Panc1 (cell line): ENCODE data around the gene FGF3.
A peak's percentile ranks its signal among the peaks of the same experiment; 100 is the strongest.

ENCODE experiments used
- CTCF ChIP-seq: fragments of 450-650 bp; IDR thresholded peaks from 2 replicates; pipeline ENCODE4 v1.5.1; 2017; ENCODE audit warnings: mild to moderate bottlenecking
- POLR2AphosphoS5 ChIP-seq: IDR thresholded peaks from 2 replicates; pipeline ENCODE4 v1.6.1; 2012; ENCODE audit warnings: mild to moderate bottlenecking, low read depth, low read length, moderate library complexity

GRCh38 chr11:69801513-69802335 lies 17.5 kb downstream of the FGF3 start:
- TF ChIP-seq POLR2AphosphoS5 (no peak), CTCF (peak; percentile 92)
